OCI-LY3 (cell line): ENCODE data around the gene CYGB.
"Not testable (repeated sequence)": the region's sequence is repeated elsewhere in the genome, so short reads cannot be mapped to it uniquely, and the experiment has no call there.

Experiments
- H2AFZ ChIP-seq: fragments of 200-600, 300-600 bp; shearing (Covaris generic); 2 replicates; pipeline ENCODE4 v1.6.0; 2014; ENCODE audit warnings: antibody characterized with exemption, low read depth, low read length
- H3K27ac ChIP-seq: fragments of 200-600, 300-600 bp; sonication (generic); 2 replicates; pipeline ENCODE4 v1.5.1; 2014; ENCODE audit warnings: mild to moderate bottlenecking, low read length, moderate library complexity, mixed read lengths
- H3K27me3 ChIP-seq: fragments of 200-600, 300-600 bp; sonication (generic); 2 replicates; pipeline ENCODE4 v1.6.1; 2014; ENCODE audit warnings: low read depth, low read length, mixed read lengths
- H3K36me3 ChIP-seq: fragments of 200-600, 300-600 bp; sonication (generic); replicated peaks from 2 replicates; pipeline ENCODE3; 2014; ENCODE audit warnings: low read depth, low read length, mixed read lengths
- H3K4me1 ChIP-seq: fragments of 300-600, 200-600 bp; sonication (generic); 2 replicates; pipeline ENCODE4 v1.6.1; 2014; ENCODE audit warnings: low read length, mixed read lengths
- H3K4me2 ChIP-seq: fragments of 200-600, 300-600 bp; sonication (generic); 2 replicates; pipeline ENCODE4 v1.6.1; 2014; ENCODE audit warnings: low read length, mixed read lengths
- H3K4me3 ChIP-seq: fragments of 300-600, 200-600 bp; sonication (generic); 2 replicates; pipeline ENCODE4 v1.5.1; 2014; ENCODE audit warnings: antibody characterized with exemption, mild to moderate bottlenecking, low read length, moderate library complexity
- H3K79me2 ChIP-seq: fragments of 300-600, 200-600 bp; shearing (Covaris generic); 2 replicates; pipeline ENCODE4 v1.6.1; 2014; ENCODE audit warnings: mild to moderate bottlenecking, low read length, mixed read lengths
- H3K9ac ChIP-seq: fragments of 300-600, 200-600 bp; shearing (Covaris generic); 2 replicates; pipeline ENCODE4 v1.6.0; 2014; ENCODE audit warnings: mild to moderate bottlenecking, low read length, moderate library complexity
- H3K9me3 ChIP-seq: fragments of 200-600, 300-600 bp; shearing (Covaris generic); 2 replicates; pipeline ENCODE4 v1.6.1; 2014; ENCODE audit warnings: low read length, mixed read lengths; ENCODE audit not compliant: insufficient read depth
- H4K20me1 ChIP-seq: fragments of 200-600, 300-600 bp; sonication (generic); 2 replicates; pipeline ENCODE4 v1.6.1; 2016; ENCODE audit warnings: low read length, mixed read lengths; ENCODE audit not compliant: insufficient read depth
- CTCF ChIP-seq: fragments of 200-600, 300-600 bp; sonication (generic); IDR thresholded peaks from 2 replicates; pipeline ENCODE4 v1.5.1; 2014; ENCODE audit warnings: antibody characterized with exemption, low read length, low read depth
- EZH2phosphoT487 ChIP-seq: fragments of 200-600 bp; shearing (Covaris generic); IDR thresholded peaks from 2 replicates; pipeline ENCODE4 v1.6.1; 2018; ENCODE audit warnings: antibody characterized with exemption, mixed run types, low read depth

The CYGB gene

GRCh38 chr17:76566988-76567431 lies 29.5 kb upstream of the CYGB start:
- Histone ChIP-seq H3K4me1 (peaks cover 9% of the 10 kb centered on the region), H3K27me3 (no peaks in the 10 kb centered on the region), H3K4me2 (no peak overlapping the region), H3K79me2 (peaks cover 6% of the 10 kb centered on the region), H3K4me3 (no peak overlapping the region), H3K36me3 (peaks cover 18% of the 10 kb centered on the region), H2AFZ (no peak overlapping the region), H3K9me3 (no peaks in the 10 kb centered on the region), H4K20me1 (peaks cover 32% of the 10 kb centered on the region), H3K9ac (no peak overlapping the region), H3K27ac (0 out of 2 replicates have a peak overlapping the region, but pooled peaks have one; percentile 11)
- TF ChIP-seq EZH2phosphoT487 (no peak), CTCF (no peak)

- no peak overlapping the region for H3K27ac ChIP-seq
- H3K4me2 ChIP-seq = no peak overlapping the region
- H4K20me1 ChIP-seq = peaks cover 36% of the 10 kb centered on the region
- TF ChIP-seq CTCF (no peak), EZH2phosphoT487 (no peak)
- peaks cover 22% of the 10 kb centered on the region for H3K36me3 ChIP-seq
- peaks cover 11% of the 10 kb centered on the region for H3K79me2 ChIP-seq
- no peak overlapping the region for H3K9ac ChIP-seq
- no peaks in the 10 kb centered on the region for H3K27me3 ChIP-seq
- no peaks in the 10 kb centered on the region for H3K9me3 ChIP-seq
- no peak overlapping the region for H2AFZ ChIP-seq
- H3K4me1 ChIP-seq = peaks cover 9% of the 10 kb centered on the region
- no peak overlapping the region for H3K4me3 ChIP-seq
Measured at GRCh38 chr17:76566613-76566943, 29.1 kb upstream of the CYGB start.

- Histone ChIP-seq H3K9me3 (no peaks in the 10 kb centered on the region), H2AFZ (no peak overlapping the region), H3K4me3 (no peak overlapping the region), H3K4me1 (peaks cover 13% of the 10 kb centered on the region), H3K79me2 (peaks cover 17% of the 10 kb centered on the region), H3K4me2 (no peak overlapping the region), H3K27ac (no peak overlapping the region), H3K9ac (no peak overlapping the region), H4K20me1 (peaks cover 42% of the 10 kb centered on the region), H3K27me3 (no peaks in the 10 kb centered on the region), H3K36me3 (peaks cover 28% of the 10 kb centered on the region)
- TF ChIP-seq CTCF (no peak), EZH2phosphoT487 (no peak)
Measured at GRCh38 chr17:76565728-76566612, 28.5 kb upstream of the CYGB start.

- Histone ChIP-seq H3K4me1 (peaks cover 20% of the 10 kb centered on the region), H4K20me1 (peaks cover 50% of the 10 kb centered on the region), H3K36me3 (peaks cover 35% of the 10 kb centered on the region), H3K79me2 (peaks cover 25% of the 10 kb centered on the region)
- H2AFZ ChIP-seq, H3K4me3 ChIP-seq, H3K27ac ChIP-seq, H3K9me3 ChIP-seq, H3K4me2 ChIP-seq, H3K27me3 ChIP-seq, H3K9ac ChIP-seq: not testable (repeated sequence)
Measured at GRCh38 chr17:76564991-76565727, 27.6 kb upstream of the CYGB start.

- not testable (repeated sequence) for H3K9me3 ChIP-seq, H3K27me3 ChIP-seq, H2AFZ ChIP-seq, H3K4me3 ChIP-seq, H3K9ac ChIP-seq, H3K27ac ChIP-seq, H3K4me2 ChIP-seq
- Histone ChIP-seq H3K4me1 (peaks cover 36% of the 10 kb centered on the region), H4K20me1 (peaks cover 66% of the 10 kb centered on the region), H3K36me3 (peaks cover 51% of the 10 kb centered on the region), H3K79me2 (peaks cover 43% of the 10 kb centered on the region)
Measured at GRCh38 chr17:76563359-76563758, 25.9 kb upstream of the CYGB start.
